DOHH2 (cell line): ENCODE results near the gene AP4E1.

Experiments used
- CTCF ChIP-seq: fragments of 200-600 bp; sonication (generic); IDR thresholded peaks from one replicate; pipeline ENCODE4 v1.5.1; 2014; ENCODE audit warnings: antibody characterized with exemption, mild to moderate bottlenecking, low read depth, low read length; ENCODE audit not compliant: poor library complexity, severe bottlenecking
- EZH2phosphoT487 ChIP-seq: fragments of 200-600 bp; sonication (generic); IDR thresholded peaks from 2 replicates; pipeline ENCODE4 v1.6.1; 2017; ENCODE audit warnings: borderline replicate concordance, mild to moderate bottlenecking, antibody characterized with exemption, low read length, moderate library complexity, mixed read lengths

- no peak for TF ChIP-seq CTCF
- TF ChIP-seq EZH2phosphoT487, result no peak
Observed at GRCh38 chr15:50944672-50945071, 36.2 kb downstream of the AP4E1 start.
